SK-N-MC (cell line): ENCODE data around the gene XXYLT1.

ENCODE experiments used
- EZH2 ChIP-seq: fragments of 200-600 bp; sonication (generic); IDR thresholded peaks from one replicate; pipeline ENCODE4 v1.6.1; 2017; ENCODE audit warnings: antibody characterized with exemption
- POLR2AphosphoS5 ChIP-seq: IDR thresholded peaks from 2 replicates; pipeline ENCODE4 v1.6.1; 2012; ENCODE audit warnings: mild to moderate bottlenecking, low read depth, low read length, borderline replicate concordance

- no peak for TF ChIP-seq EZH2
- no peak for TF ChIP-seq POLR2AphosphoS5
Observed at GRCh38 chr3:195169011-195169649, 101.8 kb downstream of the XXYLT1 start.
